ENCODE results near the gene LRMDA. TPM values are rescaled to one million over a fixed set of nuclear protein-coding genes. Genes with fewer than 3 reads are reported as not detected.

Gene LRMDA
- total and polyA plus RNA-seq, 2 of the 4 experiments (the other 2 are of a cell fraction) = 0.07 TPM; not detected in 1

DNA sequence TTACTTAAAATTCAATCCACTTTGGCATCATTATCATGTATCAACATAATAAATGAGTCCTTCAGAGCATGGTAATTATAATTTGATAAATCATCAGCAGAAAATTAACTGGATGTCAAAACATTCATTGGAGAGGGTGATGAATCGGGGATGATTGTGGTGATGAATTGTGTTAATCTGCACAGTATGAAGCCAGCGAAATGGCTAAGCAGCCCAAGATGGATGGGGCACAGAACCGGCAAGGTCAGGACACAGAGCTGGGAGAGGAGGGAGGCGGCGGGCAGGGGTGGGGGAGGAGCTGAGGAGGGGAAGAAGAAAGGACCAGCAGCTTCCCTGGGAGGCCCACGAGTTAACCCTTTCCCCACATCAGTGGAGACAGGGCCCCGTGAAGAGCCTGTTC lies 536.1 kb downstream of the LRMDA start:
- H2AK5ac ChIP-seq (ENCODE audit: low read depth, low read length) = no peak overlapping the region
- CTCF ChIA-PET = no interaction called here
- POLR2A ChIA-PET (ENCODE audit: unreplicated experiment) = no interaction called here
- H3K14ac ChIP-seq (replicated peaks; ENCODE audit: low read depth, low read length) = no peak overlapping the region
- no peaks in the 10 kb centered on the region for H3K9me1 ChIP-seq (ENCODE audit: insufficient read depth, low read length)
- WGBS, 2 experiments (ENCODE audit: extremely low coverage in 2 of 2, insufficient read length in 1 of 2) = 73% methylated on average over 2 of the region's 7 CpGs; no CpG with 5 or more reads in 1 of the 2 experiments
- H3K4ac ChIP-seq (ENCODE audit: low read depth, low read length) = no peak overlapping the region
- H2BK15ac ChIP-seq (ENCODE audit: low read depth, low read length) = no peak overlapping the region
- H3K4me2 ChIP-seq (ENCODE audit: low read depth, low read length) = no peak overlapping the region
- H2AFZ ChIP-seq (replicated peaks; ENCODE audit: low read length, poor library complexity) = no peak overlapping the region
- TF ChIP-seq MXI1 (IDR thresholded peaks at IDR 0.05; ENCODE audit: borderline replicate concordance, low read depth, low read length) = no peak
- TF ChIP-seq MAZ (IDR thresholded peaks at IDR 0.05; ENCODE audit: borderline replicate concordance, low read depth, low read length) = no peak
- no peak for TF ChIP-seq RFX5 (IDR thresholded peaks at IDR 0.05; ENCODE audit: low read depth, low read length)
- no peak for TF ChIP-seq CEBPB (IDR thresholded peaks at IDR 0.05; ENCODE audit: low read depth, low read length)
- no peak for TF ChIP-seq FOS (IDR thresholded peaks at IDR 0.05; ENCODE audit: low read depth, low read length)
- no peak for TF ChIP-seq RAD21 (IDR thresholded peaks at IDR 0.05; ENCODE audit: low read length)
- TF ChIP-seq, protein P1, sequence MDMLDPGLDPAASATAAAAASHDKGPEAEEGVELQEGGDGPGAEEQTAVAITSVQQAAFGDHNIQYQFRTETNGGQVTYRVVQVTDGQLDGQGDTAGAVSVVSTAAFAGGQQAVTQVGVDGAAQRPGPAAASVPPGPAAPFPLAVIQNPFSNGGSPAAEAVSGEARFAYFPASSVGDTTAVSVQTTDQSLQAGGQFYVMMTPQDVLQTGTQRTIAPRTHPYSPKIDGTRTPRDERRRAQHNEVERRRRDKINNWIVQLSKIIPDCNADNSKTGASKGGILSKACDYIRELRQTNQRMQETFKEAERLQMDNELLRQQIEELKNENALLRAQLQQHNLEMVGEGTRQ (IDR thresholded peaks at IDR 0.05; ENCODE audit: low read depth, low read length) = no peak
- no TSS peak for BruUV-seq (replicated peaks)
- H4K20me1 ChIP-seq (ENCODE audit: insufficient read depth, low read length) = no peaks in the 10 kb centered on the region
- intact Hi-C loops (cut with micrococcal nuclease) = no loop called here
- ATAC-seq (ENCODE audit: low read depth) = no peak
- no peak overlapping the region for H4K91ac ChIP-seq (ENCODE audit: insufficient read depth, low read depth, low read length)
- no peaks in the 10 kb centered on the region for H3K36me3 ChIP-seq (ENCODE audit: control insufficient read depth, insufficient read depth, low read length)
- H4K5ac ChIP-seq (ENCODE audit: low read depth, low read length) = no peak overlapping the region
- no peak overlapping the region for H3K18ac ChIP-seq (ENCODE audit: low read depth, low read length)
- no peak overlapping the region for H3K23ac ChIP-seq (ENCODE audit: low read depth, low read length)
- H3K56ac ChIP-seq (ENCODE audit: extremely low read depth, insufficient read depth, low read length) = no peak overlapping the region
- no peak overlapping the region for H2AK9ac ChIP-seq (replicated peaks; ENCODE audit: low read depth, low read length, poor library complexity)
- no peak overlapping the region for H2BK5ac ChIP-seq (ENCODE audit: low read depth, low read length, poor library complexity, severe bottlenecking)
- no peak overlapping the region for H2BK20ac ChIP-seq (ENCODE audit: low read depth, low read length)
- H3K4me3 ChIP-seq (ENCODE audit: insufficient read depth, low read depth, low read length) = no peak overlapping the region
- no peak overlapping the region for H3K27ac ChIP-seq (ENCODE audit: insufficient read depth, low read length)
- H3K9me3 ChIP-seq (ENCODE audit: control insufficient read depth, insufficient read depth, low read length) = no peaks in the 10 kb centered on the region
- DNase-seq = no peak
- H3K4me1 ChIP-seq (ENCODE audit: control insufficient read depth, insufficient read depth, low read length) = no peaks in the 10 kb centered on the region
- in situ Hi-C loops (cut with MboI; ENCODE audit: low sequenced_read_pairs) = no loop called here
- no peaks in the 10 kb centered on the region for H3K79me1 ChIP-seq (ENCODE audit: low read depth in 1 of 2, low read length in 2 of 2)
- peaks cover 8% of the 10 kb centered on the region for H3K27me3 ChIP-seq (ENCODE audit: control insufficient read depth, insufficient read depth, low read length)
- H4K8ac ChIP-seq (ENCODE audit: low read depth in 2 of 2, low read length in 2 of 2) = no peak overlapping the region
- dilution Hi-C loops (cut with HindIII; ENCODE audit: low sequenced_read_pairs, unreplicated experiment) = no loop called here
- no peak overlapping the region for H3K9ac ChIP-seq (ENCODE audit: low read depth, low read length)
- no peak overlapping the region for H2BK120ac ChIP-seq (ENCODE audit: low read depth, low read length)

Measured in IMR-90 (cell line).